ENCODE results near the gene UFD1. TPM values are rescaled to one million over a fixed set of nuclear protein-coding genes. Genes with fewer than 3 reads are reported as not detected.

Gene UFD1
- total and polyA plus RNA-seq, 9 of the 15 experiments (the other 6 are each of a cell fraction or from before 2014, with no cell fraction given) = 238 to 645 (median 363) TPM

GRCh38 chr22:19429950-19430889 lies 48.8 kb downstream of the UFD1 start (continued):
- TF ChIP-seq MCM3 (IDR thresholded peaks at IDR 0.05) (no peak), ZNF384 (IDR thresholded peaks at IDR 0.05; ENCODE audit: low read depth, low read length) (peak; percentile 83), ZBTB26 (CRISPR knock-in tag; IDR thresholded peaks at IDR 0.05) (peak; percentile 9; the same call in 1 of the 2 replicates), SAFB2 (IDR thresholded peaks at IDR 0.05; ENCODE audit: borderline replicate concordance, low read depth, low read length, severe bottlenecking) (no peak), EP300 (IDR thresholded peaks at IDR 0.05; ENCODE audit: low read length) (peak; percentile 73; the same call in 1 of the 2 replicates), HMGN3 (IDR thresholded peaks at IDR 0.05; ENCODE audit: borderline replicate concordance, extremely low read depth, insufficient read length, low read depth, low read length) (no peak), FOXK2 (conservative IDR thresholded peaks at IDR 0.05 in 1 of 2, IDR thresholded peaks at IDR 0.05 in 1 of 2; ENCODE audit: low read depth in 2 of 2) (no peak), ZNF280A (IDR thresholded peaks at IDR 0.05; ENCODE audit: low read depth, partially characterized antibody) (no peak), HBP1 (CRISPR knock-in tag; IDR thresholded peaks at IDR 0.05) (no peak), E2F8 (IDR thresholded peaks at IDR 0.05; ENCODE audit: low read depth, partially characterized antibody) (no peak), KAT7 (CRISPR knock-in tag; IDR thresholded peaks at IDR 0.05; ENCODE audit: borderline replicate concordance) (no peak), JUND (IDR thresholded peaks at IDR 0.05; ENCODE audit: borderline replicate concordance, low read depth, low read length) (peak; percentile 80), JUND (tag; IDR thresholded peaks at IDR 0.05; ENCODE audit: borderline replicate concordance, low read depth, low read length) (no peak), FOXO4 (CRISPR knock-in tag; IDR thresholded peaks at IDR 0.05) (no peak), ZNF785 (CRISPR knock-in tag; IDR thresholded peaks at IDR 0.05) (no peak), JUN (IDR thresholded peaks at IDR 0.05; ENCODE audit: borderline replicate concordance, low read depth, low read length) (0 out of 2 replicates have a peak, but pooled peaks have one; percentile 36), JUN (CRISPR knock-in tag; IDR thresholded peaks at IDR 0.05; ENCODE audit: borderline replicate concordance) (no peak), WHSC1 (IDR thresholded peaks at IDR 0.05; ENCODE audit: low read length) (peak; percentile 23)
